SH-SY5Y (cell line): ENCODE results near the gene RNF214.

ENCODE experiments used
- GATA2 ChIP-seq: IDR thresholded peaks from 2 replicates; pipeline ENCODE4 v1.6.1; 2011; ENCODE audit warnings: mild to moderate bottlenecking, low read depth, low read length
- GATA3 ChIP-seq: IDR thresholded peaks from 2 replicates; pipeline ENCODE4 v1.6.1; 2011; ENCODE audit warnings: low read depth, mild to moderate bottlenecking, low read length, moderate library complexity

DNA sequence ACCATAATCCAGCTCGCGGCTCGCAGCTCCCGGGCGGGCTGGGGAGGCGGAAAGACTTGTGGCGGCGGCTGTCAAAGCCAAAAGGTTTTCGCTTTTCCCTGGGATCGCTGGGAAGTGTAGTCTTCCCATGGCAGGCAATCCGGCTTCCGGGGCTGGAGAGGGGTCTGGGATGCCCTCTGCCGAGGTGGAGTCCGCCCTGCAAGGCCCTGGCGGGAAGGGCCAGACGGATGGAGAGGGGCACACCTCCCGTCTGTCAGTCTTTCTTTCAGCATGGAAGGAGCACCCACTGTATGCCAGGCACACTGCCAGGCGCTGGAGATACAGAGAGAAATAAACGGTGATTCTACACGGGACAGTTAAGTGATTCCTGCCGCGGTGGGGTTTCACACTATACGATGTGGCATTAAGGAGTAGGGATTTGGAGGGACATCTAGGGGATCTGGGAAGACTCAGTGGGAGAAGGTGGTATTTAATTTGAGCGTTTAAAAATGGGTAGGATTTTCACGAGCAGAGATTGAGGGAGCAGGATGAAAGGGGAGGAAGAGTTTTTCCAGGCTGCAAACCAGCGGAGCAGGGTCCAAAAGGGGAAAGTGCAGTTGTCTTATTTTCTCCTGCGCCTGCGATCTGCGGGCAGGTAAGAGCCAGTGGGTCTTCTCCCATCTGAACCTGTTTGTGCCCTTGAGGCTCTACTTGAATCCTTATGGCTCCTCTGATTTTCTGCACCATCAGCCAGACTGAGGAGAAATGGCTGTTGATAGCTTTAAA lies 83.9 kb downstream of the RNF214 start, which contains the start of gene BACE1:
- no peak for TF ChIP-seq GATA3
- no peak for TF ChIP-seq GATA2
